K562 treated with DMSO at 1 percent for 24 hours (cell line): Measurements from ENCODE around the gene SUPT4H1. TPM values are rescaled to one million over a fixed set of nuclear protein-coding genes. Genes with fewer than 3 reads are reported as not detected.

Experiments
- total RNA-seq: library from RNA; unstranded; fragments of 300-600 nt; gene quantifications from 2 replicates; pipeline ENCODE4 v1.2.3, GENCODE V29; 2022; ENCODE audit warnings: low read depth; ENCODE audit not compliant: insufficient read depth

SUPT4H1 gene
- total RNA-seq = 71.2 and 71.3 TPM in 2 replicates

DNA sequence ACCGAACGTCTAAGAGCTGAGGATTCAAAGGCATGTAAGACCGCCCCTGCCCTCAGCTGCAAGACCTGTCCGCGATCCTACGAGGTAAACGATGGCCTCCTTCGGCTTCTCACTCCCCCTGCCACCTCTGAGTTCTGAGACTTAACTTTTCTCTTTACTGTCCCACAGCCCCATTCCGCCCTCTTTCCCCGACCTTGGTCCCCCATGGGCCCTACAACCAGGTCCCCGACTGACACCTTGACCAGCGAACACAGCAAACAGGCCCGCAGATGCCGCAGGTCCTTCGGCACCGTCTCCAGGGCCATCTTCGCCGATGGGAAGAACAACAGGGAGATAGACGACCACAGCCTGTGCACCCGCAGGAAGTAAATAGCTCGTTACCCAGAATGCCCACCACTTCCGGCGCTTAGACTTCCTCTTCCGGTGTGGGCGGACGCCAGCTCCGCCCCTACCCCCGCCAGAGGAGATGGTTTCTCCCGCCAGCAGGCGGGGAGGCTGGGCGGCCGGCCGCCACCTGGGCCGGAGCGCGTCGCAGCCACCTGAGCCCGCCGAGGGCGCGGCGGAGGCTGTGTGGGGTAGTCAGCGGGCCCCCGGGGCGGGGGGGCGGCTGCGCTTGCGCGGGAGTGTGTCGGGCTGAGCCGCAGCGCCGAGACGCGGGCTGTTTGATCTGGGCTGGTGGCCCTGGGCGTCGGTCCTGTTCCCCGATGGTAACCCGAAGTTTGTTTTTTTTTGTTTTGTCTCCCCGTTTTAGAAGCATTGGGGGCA is at the start of gene SUPT4H1:
Gene SUPT4H1 (minus strand): TSS at position 371 of the 765 bp plus-strand sequence. CDS start 66 bp downstream, at position 305.

DNA sequence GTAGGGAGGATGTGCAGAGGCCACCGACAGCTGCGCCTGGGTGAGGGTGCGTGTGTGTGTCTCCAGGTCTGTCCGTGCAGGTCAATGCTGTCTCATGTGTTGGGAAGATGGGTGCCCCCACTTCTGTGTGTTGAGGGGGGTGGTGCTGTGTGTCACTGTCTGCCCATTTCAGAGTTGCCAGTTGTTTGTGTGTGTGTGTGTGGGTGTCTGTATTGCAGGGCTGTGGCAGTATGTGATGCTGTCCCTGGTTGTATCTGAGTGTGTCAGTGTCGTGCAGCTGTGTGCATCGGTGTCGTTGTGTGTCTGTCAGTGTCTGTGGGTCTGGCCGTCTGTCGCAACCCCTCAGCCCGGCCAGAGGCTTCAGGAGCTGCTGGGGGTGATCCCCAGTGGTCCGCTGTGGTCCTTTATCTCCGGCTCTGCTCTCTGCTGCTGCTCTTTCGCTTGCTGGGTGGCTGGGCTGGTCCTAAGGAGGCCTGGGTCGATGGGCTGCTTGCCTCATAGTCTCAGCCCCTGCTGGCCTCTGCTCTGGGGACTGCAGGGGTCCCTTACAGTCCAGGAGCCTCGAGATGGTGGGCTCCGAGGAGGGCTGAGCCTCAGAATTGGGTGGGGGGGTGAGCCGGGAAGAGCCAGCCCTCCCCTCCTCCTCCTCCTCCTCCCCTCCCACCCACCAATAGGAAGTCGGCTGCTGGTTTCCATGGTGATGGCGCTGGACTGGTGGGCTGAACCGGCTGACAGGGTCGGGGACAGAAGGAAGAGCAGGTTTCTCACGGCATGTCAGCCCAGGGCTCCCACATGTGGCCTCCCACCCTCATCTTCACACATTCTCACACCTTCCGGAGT is 23.6 kb downstream of the SUPT4H1 start, which contains the start of gene TSPOAP1:
Gene TSPOAP1 (minus strand): TSS at position 601 of the 840 bp plus-strand sequence. CDS start 875 bp downstream, outside the sequence.

Other genes starting within 250 kb of the SUPT4H1 start
- gene OR4D1, start 203.8 kb downstream of the SUPT4H1 start, total RNA-seq = not detected in 2 replicates
- gene OR4D2, start 185.2 kb downstream of the SUPT4H1 start, total RNA-seq = not detected in 2 replicates
- 0.24 and 0.60 TPM in 2 replicates for gene EPX, start 159.5 kb downstream of the SUPT4H1 start, total RNA-seq
- 23.0 and 25.9 TPM in 2 replicates for gene MKS1, start 132.9 kb downstream of the SUPT4H1 start, total RNA-seq
- gene LPO, start 113.6 kb downstream of the SUPT4H1 start, total RNA-seq = 0.90 and 0.97 TPM in 2 replicates
- gene MPO, start 71.3 kb downstream of the SUPT4H1 start, total RNA-seq = not detected in 2 replicates
- 2.0 and 3.1 TPM in 2 replicates for gene TSPOAP1, start 23.4 kb downstream of the SUPT4H1 start, total RNA-seq
- gene RNF43, start 65.3 kb upstream of the SUPT4H1 start, total RNA-seq = 3.6 and 4.8 TPM in 2 replicates
- gene HSF5, start 136.2 kb upstream of the SUPT4H1 start, total RNA-seq = not detected in 2 replicates
- gene MTMR4, start 162.4 kb upstream of the SUPT4H1 start, total RNA-seq = 16.3 and 19.4 TPM in 2 replicates